HEK293 (cell line): ENCODE data around the gene RAMP1.

ENCODE experiments used
- CTCF ChIP-seq: fragments of 450-650 bp; formaldehyde crosslinking; IDR thresholded peaks from 2 replicates; pipeline ENCODE4 v1.5.1; 2016; ENCODE audit warnings: missing biosample characterization, missing genetic modification characterization
- FEZF1 ChIP-seq: fragments of 450-650 bp; formaldehyde crosslinking; IDR thresholded peaks from 2 replicates; pipeline ENCODE4 v1.5.1; 2016; ENCODE audit warnings: missing biosample characterization, missing genetic modification characterization
- ZNF146 ChIP-seq: fragments of 450-650 bp; formaldehyde crosslinking; IDR thresholded peaks from 2 replicates; pipeline ENCODE4 v1.5.1; 2016; ENCODE audit warnings: missing biosample characterization, missing genetic modification characterization
- ZNF157 ChIP-seq: fragments of 450-650 bp; formaldehyde crosslinking; IDR thresholded peaks from 2 replicates; pipeline ENCODE4 v1.5.1; 2016; ENCODE audit warnings: missing biosample characterization, missing genetic modification characterization
- ZNF184 ChIP-seq: fragments of 450-650 bp; IDR thresholded peaks from 2 replicates; pipeline ENCODE4 v1.5.1; 2018; ENCODE audit warnings: missing biosample characterization, mild to moderate bottlenecking, missing genetic modification characterization
- ZNF292 ChIP-seq: fragments of 450-650 bp; formaldehyde crosslinking; IDR thresholded peaks from 2 replicates; pipeline ENCODE4 v1.5.1; 2016; ENCODE audit warnings: low read depth, missing biosample characterization, missing genetic modification characterization, borderline replicate concordance
- ZNF324 ChIP-seq: fragments of 450-650 bp; formaldehyde crosslinking; IDR thresholded peaks from 2 replicates; pipeline ENCODE4 v1.5.1; 2016; ENCODE audit warnings: missing biosample characterization, missing genetic modification characterization
- ZNF501 ChIP-seq: fragments of 450-650 bp; formaldehyde crosslinking; IDR thresholded peaks from 2 replicates; pipeline ENCODE4 v1.5.1; 2016; ENCODE audit warnings: missing biosample characterization, missing genetic modification characterization
- ZNF510 ChIP-seq: fragments of 450-650 bp; formaldehyde crosslinking; IDR thresholded peaks from 2 replicates; pipeline ENCODE4 v1.5.1; 2018; ENCODE audit warnings: mild to moderate bottlenecking, missing genetic modification characterization, missing biosample characterization; ENCODE audit not compliant: insufficient replicate concordance
- ZNF558 ChIP-seq: fragments of 450-650 bp; formaldehyde crosslinking; IDR thresholded peaks from 2 replicates; pipeline ENCODE4 v1.5.1; 2016; ENCODE audit warnings: missing biosample characterization, missing genetic modification characterization
- ZNF791 ChIP-seq: fragments of 450-650 bp; formaldehyde crosslinking; IDR thresholded peaks from 2 replicates; pipeline ENCODE4 v1.5.1; 2016; ENCODE audit warnings: missing biosample characterization, missing genetic modification characterization
- TF ChIP-seq, protein P1 (sequence below): fragments of 450-650 bp; formaldehyde crosslinking; optimal IDR thresholded peaks from 2 replicates; pipeline ENCODE3; 2016; ENCODE audit warnings: missing biosample characterization, mild to moderate bottlenecking, missing genetic modification characterization
- TF ChIP-seq, protein P2 (sequence below): fragments of 450-650 bp; formaldehyde crosslinking; IDR thresholded peaks from 2 replicates; pipeline ENCODE4 v1.5.1; 2016; ENCODE audit warnings: missing biosample characterization, missing genetic modification characterization

- TF ChIP-seq ZNF292 (tag by site-specific recombination) (no peak), ZNF184 (tag by site-specific recombination) (no peak), CTCF (no peak), ZNF510 (no peak), ZNF558 (tag by site-specific recombination) (no peak), ZNF324 (tag by site-specific recombination) (no peak), ZNF157 (no peak), ZNF791 (tag by site-specific recombination) (no peak), ZNF501 (tag by site-specific recombination) (no peak), ZNF146 (tag by site-specific recombination) (peak; percentile 81), FEZF1 (no peak)
- TF ChIP-seq, protein P1, sequence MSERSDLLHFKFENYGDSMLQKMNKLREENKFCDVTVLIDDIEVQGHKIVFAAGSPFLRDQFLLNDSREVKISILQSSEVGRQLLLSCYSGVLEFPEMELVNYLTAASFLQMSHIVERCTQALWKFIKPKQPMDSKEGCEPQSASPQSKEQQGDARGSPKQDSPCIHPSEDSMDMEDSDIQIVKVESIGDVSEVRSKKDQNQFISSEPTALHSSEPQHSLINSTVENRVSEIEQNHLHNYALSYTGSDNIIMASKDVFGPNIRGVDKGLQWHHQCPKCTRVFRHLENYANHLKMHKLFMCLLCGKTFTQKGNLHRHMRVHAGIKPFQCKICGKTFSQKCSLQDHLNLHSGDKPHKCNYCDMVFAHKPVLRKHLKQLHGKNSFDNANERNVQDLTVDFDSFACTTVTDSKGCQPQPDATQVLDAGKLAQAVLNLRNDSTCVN (tag by site-specific recombination), result no peak
- TF ChIP-seq, protein P2, sequence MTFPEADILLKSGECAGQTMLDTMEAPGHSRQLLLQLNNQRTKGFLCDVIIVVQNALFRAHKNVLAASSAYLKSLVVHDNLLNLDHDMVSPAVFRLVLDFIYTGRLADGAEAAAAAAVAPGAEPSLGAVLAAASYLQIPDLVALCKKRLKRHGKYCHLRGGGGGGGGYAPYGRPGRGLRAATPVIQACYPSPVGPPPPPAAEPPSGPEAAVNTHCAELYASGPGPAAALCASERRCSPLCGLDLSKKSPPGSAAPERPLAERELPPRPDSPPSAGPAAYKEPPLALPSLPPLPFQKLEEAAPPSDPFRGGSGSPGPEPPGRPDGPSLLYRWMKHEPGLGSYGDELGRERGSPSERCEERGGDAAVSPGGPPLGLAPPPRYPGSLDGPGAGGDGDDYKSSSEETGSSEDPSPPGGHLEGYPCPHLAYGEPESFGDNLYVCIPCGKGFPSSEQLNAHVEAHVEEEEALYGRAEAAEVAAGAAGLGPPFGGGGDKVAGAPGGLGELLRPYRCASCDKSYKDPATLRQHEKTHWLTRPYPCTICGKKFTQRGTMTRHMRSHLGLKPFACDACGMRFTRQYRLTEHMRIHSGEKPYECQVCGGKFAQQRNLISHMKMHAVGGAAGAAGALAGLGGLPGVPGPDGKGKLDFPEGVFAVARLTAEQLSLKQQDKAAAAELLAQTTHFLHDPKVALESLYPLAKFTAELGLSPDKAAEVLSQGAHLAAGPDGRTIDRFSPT (tag by site-specific recombination), result no peak
Observed at GRCh38 chr2:237841051-237841450, 18.4 kb upstream of the RAMP1 start.
